H9 (cell line): ENCODE measurements around the gene HHIPL2. TPM values are rescaled to one million over a fixed set of nuclear protein-coding genes. Genes with fewer than 3 reads are reported as not detected.

ENCODE experiments used
- DNase-seq: peaks from one replicate; pipeline ENCODE4 v3.0.0-alpha.2; 2017
- H2AFZ ChIP-seq: one replicate; pipeline ENCODE4 v1.6.1; 2013; ENCODE audit warnings: mild to moderate bottlenecking, low read length, control low read depth, moderate library complexity
- H2AK5ac ChIP-seq: 2 replicates; pipeline ENCODE4 v1.6.1; 2013; ENCODE audit warnings: low read length, control low read depth, mixed read lengths; ENCODE audit not compliant: insufficient read length
- H2BK120ac ChIP-seq: one replicate; pipeline ENCODE4 v1.6.1; 2013; ENCODE audit warnings: low read depth, mild to moderate bottlenecking, low read length, control low read depth, inconsistent platforms; ENCODE audit not compliant: poor library complexity, severe bottlenecking
- H2BK12ac ChIP-seq: 2 replicates; pipeline ENCODE4 v1.6.1; 2013; ENCODE audit warnings: low read length, control low read depth, mixed read lengths, low read depth; ENCODE audit not compliant: insufficient read length
- H2BK15ac ChIP-seq: 2 replicates; pipeline ENCODE4 v1.6.1; 2013; ENCODE audit warnings: low read depth, low read length, control low read depth
- H2BK20ac ChIP-seq: one replicate; pipeline ENCODE4 v1.6.1; 2013; ENCODE audit warnings: low read depth, mild to moderate bottlenecking, low read length, control low read depth, inconsistent platforms; ENCODE audit not compliant: poor library complexity, severe bottlenecking
- H2BK5ac ChIP-seq: 2 replicates; pipeline ENCODE4 v1.6.1; 2013; ENCODE audit warnings: low read length, control low read depth, mixed read lengths; ENCODE audit not compliant: insufficient read length
- H3K14ac ChIP-seq: 2 replicates; pipeline ENCODE4 v1.6.1; 2013; ENCODE audit warnings: low read length, control low read depth; ENCODE audit not compliant: insufficient read depth
- H3K18ac ChIP-seq: 2 replicates; pipeline ENCODE4 v1.6.1; 2013; ENCODE audit warnings: low read depth, mild to moderate bottlenecking, mixed read lengths, low read length, control low read depth; ENCODE audit not compliant: insufficient read length
- H3K23ac ChIP-seq: 2 replicates; pipeline ENCODE4 v1.6.1; 2013; ENCODE audit warnings: low read length, control low read depth, mixed read lengths, low read depth; ENCODE audit not compliant: insufficient read length
- H3K23me2 ChIP-seq: 2 replicates; pipeline ENCODE4 v1.6.1; 2013; ENCODE audit warnings: low read depth, mild to moderate bottlenecking, mixed read lengths, low read length, control low read depth; ENCODE audit not compliant: insufficient read length, poor library complexity, severe bottlenecking
- H3K27ac ChIP-seq: 2 replicates; pipeline ENCODE4 v1.5.1; 2013; ENCODE audit warnings: low read length, control low read depth, mixed read lengths, low read depth; ENCODE audit not compliant: insufficient read length
- H3K27me3 ChIP-seq: 2 replicates; pipeline ENCODE4 v1.6.1; 2013; ENCODE audit warnings: low read length, control low read depth, inconsistent platforms; ENCODE audit not compliant: insufficient read depth
- H3K4ac ChIP-seq: 2 replicates; pipeline ENCODE4 v1.6.1; 2013; ENCODE audit warnings: low read depth, mild to moderate bottlenecking, control low read depth, inconsistent platforms, low read length, moderate library complexity
- H3K4me1 ChIP-seq: 2 replicates; pipeline ENCODE4 v1.6.1; 2013; ENCODE audit warnings: low read length, control low read depth, inconsistent platforms; ENCODE audit not compliant: insufficient read depth
- H3K4me2 ChIP-seq: 2 replicates; pipeline ENCODE4 v1.6.1; 2013; ENCODE audit warnings: low read length, control low read depth, mixed read lengths; ENCODE audit not compliant: insufficient read length, insufficient read depth
- H3K56ac ChIP-seq: 2 replicates; pipeline ENCODE4 v1.6.1; 2013; ENCODE audit warnings: low read depth, mild to moderate bottlenecking, mixed read lengths, low read length, control low read depth; ENCODE audit not compliant: insufficient read length
- H3K79me1 ChIP-seq: 2 replicates; pipeline ENCODE4 v1.6.1; 2013; ENCODE audit warnings: low read depth, mild to moderate bottlenecking, moderate library complexity, low read length, control low read depth, inconsistent platforms; ENCODE audit not compliant: insufficient read depth, poor library complexity, severe bottlenecking
- H3K79me2 ChIP-seq: 2 replicates; pipeline ENCODE4 v1.6.1; 2013; ENCODE audit warnings: low read length, control low read depth, inconsistent platforms; ENCODE audit not compliant: insufficient read depth
- H3K9ac ChIP-seq: 2 replicates; pipeline ENCODE4 v1.6.1; 2013; ENCODE audit warnings: low read length, control low read depth, mixed read lengths; ENCODE audit not compliant: insufficient read length; ENCODE audit errors: extremely low read depth
- H3K9me3 ChIP-seq: one replicate; pipeline ENCODE4 v1.6.1; 2013; ENCODE audit warnings: low read depth, low read length, inconsistent platforms; ENCODE audit not compliant: control insufficient read depth
- H3T11ph ChIP-seq: one replicate; pipeline ENCODE4 v1.6.1; 2013; ENCODE audit warnings: mild to moderate bottlenecking, low read length, control low read depth, inconsistent platforms
- H4K20me1 ChIP-seq: one replicate; pipeline ENCODE4 v1.6.1; 2013; ENCODE audit not compliant: control insufficient read depth, insufficient read length, insufficient read depth
- H4K5ac ChIP-seq: 2 replicates; pipeline ENCODE4 v1.6.1; 2013; ENCODE audit warnings: low read depth, mild to moderate bottlenecking, mixed read lengths, low read length, control low read depth; ENCODE audit not compliant: insufficient read length
- H4K8ac ChIP-seq: replicated peaks from 2 replicates; pipeline ENCODE4 v1.6.1; 2013; ENCODE audit warnings: low read length, control low read depth, mixed read lengths, low read depth; ENCODE audit not compliant: insufficient read length
- H4K91ac ChIP-seq: 2 replicates; pipeline ENCODE4 v1.6.1; 2013; ENCODE audit warnings: low read depth, mild to moderate bottlenecking, moderate library complexity, mixed read lengths, low read length, control low read depth; ENCODE audit not compliant: insufficient read length
- H3K27ac Mint-ChIP-seq, 3 experiments: 2 replicates in 2 of 3; 3 replicates in 1 of 3; pipeline ENCODE4 v1.8.0; 2020 to 2021; ENCODE audit warnings: mixed read lengths in 3 of 3, mild to moderate bottlenecking in 1 of 3, moderate library complexity in 1 of 3
- H3K27me3 Mint-ChIP-seq: 2 replicates; pipeline ENCODE4 v1.8.0; 2021; ENCODE audit warnings: low read depth, mild to moderate bottlenecking, moderate library complexity, mixed read lengths
- H3K36me3 Mint-ChIP-seq, 3 experiments: 2 replicates in 2 of 3; 3 replicates in 1 of 3; pipeline ENCODE4 v1.8.0; 2020 to 2021; ENCODE audit warnings: low read depth in 3 of 3, mixed read lengths in 3 of 3; ENCODE audit not compliant: insufficient read depth in 1 of 3
- H3K4me1 Mint-ChIP-seq, 2 experiments: 2 replicates each; pipeline ENCODE4 v1.8.0; 2020; ENCODE audit warnings: mixed read lengths in 2 of 2
- H3K4me3 Mint-ChIP-seq, 2 experiments: 2 replicates in 1 of 2; 3 replicates in 1 of 2; pipeline ENCODE4 v1.8.0; 2020 to 2021; ENCODE audit warnings: mild to moderate bottlenecking in 2 of 2, mixed read lengths in 2 of 2, moderate library complexity in 1 of 2
- H3K9me3 Mint-ChIP-seq, 2 experiments: 2 replicates in 1 of 2; 3 replicates in 1 of 2; pipeline ENCODE4 v1.8.0; 2020; ENCODE audit warnings: mild to moderate bottlenecking in 2 of 2, mixed read lengths in 2 of 2, moderate library complexity in 1 of 2
- CTCF ChIP-seq: fragments of 200-600 bp; sonication (generic); conservative IDR thresholded peaks from 3 replicates; pipeline ENCODE4 v1.8.0; 2021; ENCODE audit warnings: antibody characterized with exemption, mild to moderate bottlenecking
- WGBS: extraction: QIAGEN DNeasy Blood & Tissue Kit; methylation state at CpG from one replicate; pipeline ENCODE4 v1.1.7; 2013; ENCODE audit warnings: missing lambda C conversion rate, low lambda C conversion rate, mixed read lengths; ENCODE audit not compliant: insufficient read length; ENCODE audit errors: extremely low coverage; 5-methylcytosine and 5-hydroxymethylcytosine counted together
- total RNA-seq: library from RNA; stranded (reverse); gene quantifications from 2 replicates; pipeline ENCODE4 v1.2.1, GENCODE V29; 2021

Gene HHIPL2
- total RNA-seq, 1 experiment from 2014 or later = 0.39 TPM

GRCh38 chr1:222535455-222535854, 12.4 kb downstream of the HHIPL2 start:
- no peak overlapping the region for H2BK12ac ChIP-seq
- Mint-ChIP-seq H3K27me3 (no peaks in the 10 kb centered on the region), H3K27ac (no peak overlapping the region), H3K36me3 (no peaks in the 10 kb centered on the region), H3K9me3 (no peaks in the 10 kb centered on the region; a peak in 1 of 5 replicates), H3K4me1 (no peaks in the 10 kb centered on the region), H3K4me3 (no peak overlapping the region)
- H3K23ac ChIP-seq = no peak overlapping the region
- H4K20me1 ChIP-seq = no peaks in the 10 kb centered on the region
- no peak overlapping the region for H3K56ac ChIP-seq
- no peak for TF ChIP-seq CTCF
- no peak overlapping the region for H2BK20ac ChIP-seq
- no peak overlapping the region for H2AFZ ChIP-seq
- H3K14ac ChIP-seq = no peak overlapping the region
- H2BK5ac ChIP-seq = no peak overlapping the region
- no peaks in the 10 kb centered on the region for H3K79me1 ChIP-seq
- no peak overlapping the region for H4K8ac ChIP-seq
- no peak overlapping the region for H3K4me2 ChIP-seq
- H4K91ac ChIP-seq = no peak overlapping the region
- no peak overlapping the region for H3K18ac ChIP-seq
- no peak overlapping the region for H3K9ac ChIP-seq
- H3K23me2 ChIP-seq = no peaks in the 10 kb centered on the region
- H3K27me3 ChIP-seq = no peaks in the 10 kb centered on the region
- H3K9me3 ChIP-seq = no peaks in the 10 kb centered on the region
- WGBS = no CpG with 5 or more reads among the region's 5 CpGs
- H2AK5ac ChIP-seq = no peak overlapping the region
- H3K27ac ChIP-seq = no peak overlapping the region
- no peak overlapping the region for H4K5ac ChIP-seq
- H3K4me1 ChIP-seq = no peaks in the 10 kb centered on the region
- no peak overlapping the region for H2BK15ac ChIP-seq
- no peak overlapping the region for H3K4ac ChIP-seq
- H3T11ph ChIP-seq = no peak overlapping the region
- no peak overlapping the region for H2BK120ac ChIP-seq
- no peak for DNase-seq
- no peaks in the 10 kb centered on the region for H3K79me2 ChIP-seq
